Activated naive CD4-positive, alpha-beta T cell treated with anti-CD3 and anti-CD28 coated beads, Interleukin-2, amount 10 ng/mL, durations not matched to agents 7 days and 5 days (primary cell): Measurements from ENCODE around the gene IGF2BP2.
"Not testable (repeated sequence)": the region's sequence is repeated elsewhere in the genome, so short reads cannot be mapped to it uniquely, and the experiment has no call there.

Experiments
- CTCF ChIA-PET: fragments of 350-600 bp; sonication (Branson Sonifier 250); formaldehyde crosslinking; loops from one replicate; lab custom pipeline; 2021; ENCODE audit warnings: antibody characterized with exemption; lab: Charles Lee
- DNase-seq: peaks from one replicate; pipeline ENCODE4 v3.0.0-alpha.2; 2020
- H3K27ac Mint-ChIP-seq: one replicate; pipeline ENCODE4 v1.8.0; 2021; ENCODE audit warnings: mild to moderate bottlenecking, moderate library complexity, mixed read lengths
- H3K27me3 Mint-ChIP-seq: one replicate; pipeline ENCODE4 v1.8.0; 2021; ENCODE audit warnings: mild to moderate bottlenecking, mixed read lengths
- H3K36me3 Mint-ChIP-seq: one replicate; pipeline ENCODE4 v1.8.0; 2021; ENCODE audit warnings: mixed read lengths
- H3K4me1 Mint-ChIP-seq: one replicate; pipeline ENCODE4 v1.8.0; 2021; ENCODE audit warnings: mixed read lengths
- H3K4me3 Mint-ChIP-seq: one replicate; pipeline ENCODE4 v1.8.0; 2021; ENCODE audit warnings: mild to moderate bottlenecking, moderate library complexity, mixed read lengths
- H3K9me3 Mint-ChIP-seq: one replicate; pipeline ENCODE4 v1.8.0; 2021; ENCODE audit warnings: mixed read lengths

Gene IGF2BP2

DNA sequence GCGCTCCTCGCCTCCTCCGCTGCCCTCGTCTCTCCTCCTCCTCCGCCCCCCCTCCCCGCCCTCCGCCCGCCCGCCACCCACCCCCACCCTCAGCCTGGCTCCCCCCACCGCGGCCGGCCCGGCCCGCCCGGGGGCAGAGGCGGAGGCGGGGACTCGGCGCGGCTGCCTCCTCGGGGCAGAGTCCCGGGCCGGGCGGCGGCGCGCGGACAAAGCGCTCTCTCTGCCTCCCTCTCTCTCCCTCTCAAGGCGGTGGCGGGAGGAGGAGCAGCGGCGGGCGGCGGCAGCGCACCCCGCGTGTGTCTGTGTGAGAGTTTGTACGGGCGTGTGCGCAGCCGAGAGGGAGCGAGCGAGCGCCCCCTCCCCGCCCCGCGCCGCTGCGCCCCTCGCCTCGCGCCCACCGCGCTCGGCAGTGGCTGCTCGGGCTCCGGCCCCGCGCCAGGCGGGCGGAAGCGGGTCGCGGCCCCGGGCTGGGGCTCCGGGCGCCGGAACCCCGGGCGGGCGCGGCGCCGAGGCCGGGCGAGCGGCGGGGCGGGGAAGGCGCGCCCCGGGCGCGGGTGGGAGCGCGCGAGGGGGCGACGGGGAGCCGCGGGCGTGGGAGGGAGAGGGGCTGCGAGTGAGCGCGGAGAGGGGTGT, at the start of gene IGF2BP2:
Gene IGF2BP2, minus strand, starts transcription at position 37 of the 633 bp plus-strand sequence. CDS start 82 bp downstream, outside the sequence.
- H3K4me1 Mint-ChIP-seq, result peaks cover 24% of the 10 kb centered on the region
- H3K9me3 Mint-ChIP-seq, result no peaks in the 10 kb centered on the region
- H3K36me3 Mint-ChIP-seq, result no peaks in the 10 kb centered on the region
- H3K27ac Mint-ChIP-seq, result peak within 1 kb of the TSS; percentile 73
- DNase-seq, result peak; percentile 72
- H3K27me3 Mint-ChIP-seq, result peaks cover 90% of the 10 kb centered on the region
- CTCF ChIA-PET, result interaction anchor here (0.9 kb wide), 1 partner anchor 150 kb away, joined by 3 read pairs; no protein-coding TSS in a partner anchor
- H3K4me3 Mint-ChIP-seq, result peak within 1 kb of the TSS; percentile 83

- Mint-ChIP-seq H3K27me3 (peaks cover 7% of the 10 kb centered on the region), H3K4me1 (no peaks in the 10 kb centered on the region), H3K27ac (no peak overlapping the region), H3K36me3 (no peaks in the 10 kb centered on the region), H3K9me3 (no peaks in the 10 kb centered on the region), H3K4me3 (no peak overlapping the region)
- no peak for DNase-seq
- CTCF ChIA-PET, result interaction anchor here (0.8 to 1.0 kb wide), 2 partner anchors 69 to 106 kb away, joined by 3 read pairs; no protein-coding TSS in a partner anchor
Observed at GRCh38 chr3:185874119-185874518, 49.3 kb upstream of the IGF2BP2 start.

- Mint-ChIP-seq H3K27me3 (peaks cover 19% of the 10 kb centered on the region), H3K9me3 (no peaks in the 10 kb centered on the region), H3K27ac (no peak overlapping the region), H3K36me3 (no peaks in the 10 kb centered on the region), H3K4me3 (no peak overlapping the region), H3K4me1 (no peaks in the 10 kb centered on the region)
- CTCF ChIA-PET, result no interaction called here
- DNase-seq, result no peak
Observed at GRCh38 chr3:185867650-185868049, 42.8 kb upstream of the IGF2BP2 start.

DNA sequence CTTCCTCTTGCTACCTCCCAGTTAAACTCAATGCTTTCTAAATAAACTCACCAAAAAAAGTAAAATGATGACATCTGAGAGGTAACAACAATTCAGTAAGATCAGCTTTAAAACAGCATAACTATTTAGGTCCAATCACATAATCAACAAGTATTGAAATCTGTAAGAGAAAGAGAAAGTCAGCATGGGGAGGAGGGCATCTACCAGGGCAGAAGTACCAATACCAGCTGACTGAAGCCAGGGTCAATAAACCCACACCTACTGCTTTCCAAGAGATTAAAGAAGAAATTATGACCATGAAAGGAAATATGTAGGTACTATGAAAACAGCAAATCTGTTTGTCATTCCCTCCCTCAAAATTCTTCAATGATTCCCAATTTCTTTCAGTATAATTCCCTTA, 42.2 kb upstream of the IGF2BP2 start:
- DNase-seq, result no peak
- no peaks in the 10 kb centered on the region for H3K4me1 Mint-ChIP-seq
- no peaks in the 10 kb centered on the region for H3K36me3 Mint-ChIP-seq
- no peak overlapping the region for H3K27ac Mint-ChIP-seq
- H3K9me3 Mint-ChIP-seq, result no peaks in the 10 kb centered on the region
- peaks cover 19% of the 10 kb centered on the region for H3K27me3 Mint-ChIP-seq
- CTCF ChIA-PET, result no interaction called here
- H3K4me3 Mint-ChIP-seq, result no peak overlapping the region

DNA sequence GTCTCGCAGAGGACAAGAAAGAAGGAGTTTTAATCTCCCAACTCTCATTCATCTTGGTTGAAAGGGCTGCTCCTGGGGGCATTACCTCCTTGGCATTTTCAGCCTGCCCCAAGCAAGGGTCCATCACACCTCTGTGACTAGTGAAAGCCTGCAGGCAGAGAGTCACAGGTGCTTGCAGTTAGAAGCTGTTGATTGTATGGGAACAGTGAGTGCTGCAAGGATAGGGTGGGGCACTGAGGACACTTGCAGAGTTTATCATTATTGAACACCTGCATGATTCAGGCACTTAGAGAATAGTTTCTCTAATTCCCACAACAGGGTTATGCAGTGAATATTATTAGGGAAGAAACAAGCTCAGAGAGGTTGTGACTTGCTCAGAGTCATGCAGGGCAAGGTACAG, 41.7 kb upstream of the IGF2BP2 start:
- DNase-seq, result no peak
- Mint-ChIP-seq H3K9me3 (no peaks in the 10 kb centered on the region), H3K4me1 (no peaks in the 10 kb centered on the region), H3K36me3 (no peaks in the 10 kb centered on the region), H3K27ac (no peak overlapping the region), H3K4me3 (no peak overlapping the region), H3K27me3 (peaks cover 19% of the 10 kb centered on the region)
- CTCF ChIA-PET, result no interaction called here

DNA sequence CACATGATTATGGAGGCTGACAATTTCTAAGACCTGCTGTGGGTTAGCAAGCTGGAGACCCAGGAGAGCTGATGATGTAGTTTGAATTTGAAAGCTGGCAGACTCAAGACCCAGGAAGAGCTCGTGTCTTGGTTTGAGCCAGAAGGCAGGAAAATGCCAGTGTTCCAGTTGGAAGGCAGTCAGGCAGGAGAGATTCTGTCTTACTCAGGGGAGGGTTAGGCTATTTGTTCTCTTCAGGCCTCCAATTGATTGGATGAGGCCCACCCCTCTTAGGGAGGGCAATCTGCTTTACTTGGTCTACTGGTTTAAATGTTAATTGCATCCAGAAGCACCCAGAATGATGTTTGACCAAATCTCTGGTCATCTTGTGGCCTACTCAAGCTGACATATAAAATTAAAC, 40.4 kb upstream of the IGF2BP2 start:
- Mint-ChIP-seq H3K36me3 (no peaks in the 10 kb centered on the region), H3K4me1 (no peaks in the 10 kb centered on the region), H3K27ac (no peak overlapping the region), H3K4me3 (no peak overlapping the region), H3K27me3 (peaks cover 19% of the 10 kb centered on the region), H3K9me3 (no peaks in the 10 kb centered on the region)
- DNase-seq, result no peak
- CTCF ChIA-PET, result no interaction called here

DNA sequence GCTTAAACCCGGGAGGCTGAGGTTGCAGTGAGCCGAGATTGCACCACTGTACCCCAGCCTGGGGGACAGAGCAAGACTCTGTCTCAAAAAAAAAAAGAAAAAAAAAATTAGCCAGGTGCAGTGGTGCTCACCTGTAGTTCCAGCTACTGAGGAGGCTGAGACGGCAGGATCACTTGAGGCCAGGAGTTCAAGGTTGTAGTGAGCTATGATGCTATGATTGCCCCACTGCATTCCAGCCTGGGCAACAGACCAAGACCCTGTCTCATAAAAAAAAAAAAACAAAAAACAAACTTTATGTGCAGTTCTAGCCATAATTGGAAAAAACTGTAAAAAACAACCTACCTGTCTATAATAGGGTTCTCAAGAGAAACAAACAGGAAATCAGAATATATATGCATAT, 39.9 kb upstream of the IGF2BP2 start:
- H3K27ac Mint-ChIP-seq, result no peak overlapping the region
- H3K4me3 Mint-ChIP-seq, result no peak overlapping the region
- peaks cover 17% of the 10 kb centered on the region for H3K27me3 Mint-ChIP-seq
- CTCF ChIA-PET, result no interaction called here
- no peaks in the 10 kb centered on the region for H3K36me3 Mint-ChIP-seq
- no peaks in the 10 kb centered on the region for H3K9me3 Mint-ChIP-seq
- no peak for DNase-seq
- H3K4me1 Mint-ChIP-seq, result no peaks in the 10 kb centered on the region

DNA sequence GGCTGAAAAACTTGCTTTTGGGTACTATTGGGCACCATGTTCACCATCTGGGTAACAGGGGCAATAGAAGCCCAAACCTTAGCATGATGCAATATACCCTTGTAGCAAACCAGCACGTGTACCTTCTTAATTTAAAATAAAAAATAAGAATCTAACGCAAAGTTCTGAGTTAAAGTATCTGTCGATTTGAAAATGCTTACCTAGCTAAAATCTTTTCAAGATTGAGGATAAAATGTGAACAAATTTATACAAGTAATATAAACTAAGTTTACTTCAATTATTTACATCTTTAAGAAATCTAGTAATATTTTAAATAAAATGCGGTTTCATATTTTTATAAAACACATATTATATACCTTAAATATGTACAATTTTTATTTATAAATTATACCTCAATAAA, 38.1 kb upstream of the IGF2BP2 start:
- Mint-ChIP-seq H3K36me3 (no peaks in the 10 kb centered on the region), H3K27me3 (peaks cover 15% of the 10 kb centered on the region), H3K4me3 (no peak overlapping the region), H3K4me1 (no peaks in the 10 kb centered on the region), H3K9me3 (no peaks in the 10 kb centered on the region), H3K27ac (no peak overlapping the region)
- DNase-seq, result no peak
- CTCF ChIA-PET, result no interaction called here

- CTCF ChIA-PET, result no interaction called here
- Mint-ChIP-seq H3K36me3 (no peaks in the 10 kb centered on the region), H3K27me3 (peaks cover 4% of the 10 kb centered on the region), H3K9me3 (no peaks in the 10 kb centered on the region), H3K4me1 (no peaks in the 10 kb centered on the region), H3K27ac (no peak overlapping the region), H3K4me3 (no peak overlapping the region)
- DNase-seq, result no peak
Observed at GRCh38 chr3:185859294-185859972, 34.6 kb upstream of the IGF2BP2 start.

GRCh38 chr3:185858502-185859225, 33.8 kb upstream of the IGF2BP2 start:
- Mint-ChIP-seq H3K27ac (no peak overlapping the region), H3K9me3 (no peaks in the 10 kb centered on the region), H3K4me3 (no peak overlapping the region), H3K36me3 (no peaks in the 10 kb centered on the region), H3K27me3 (peaks cover 4% of the 10 kb centered on the region), H3K4me1 (no peaks in the 10 kb centered on the region)
- CTCF ChIA-PET, result no interaction called here
- no peak for DNase-seq

DNA sequence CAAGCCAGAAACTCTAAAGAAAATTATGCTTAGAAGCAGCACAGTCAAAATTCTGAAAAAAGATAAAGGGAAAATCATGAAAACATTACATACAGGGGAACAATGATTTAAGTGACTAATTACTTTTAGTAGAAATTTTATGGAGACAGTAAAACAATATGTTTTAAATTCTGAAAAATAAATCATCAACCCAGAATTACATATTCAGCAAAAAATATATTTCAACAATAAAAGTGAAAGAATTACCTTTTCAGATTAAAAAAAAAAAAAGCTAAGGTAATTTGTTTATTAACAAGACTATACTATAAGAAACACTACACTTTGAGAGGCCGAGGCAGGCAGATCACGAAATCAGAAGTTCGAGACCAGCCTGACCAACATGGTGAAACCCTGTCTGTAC, 32.4 kb upstream of the IGF2BP2 start:
- Mint-ChIP-seq H3K9me3 (no peaks in the 10 kb centered on the region), H3K4me1 (no peaks in the 10 kb centered on the region), H3K36me3 (no peaks in the 10 kb centered on the region), H3K4me3 (no peak overlapping the region), H3K27ac (no peak overlapping the region), H3K27me3 (peaks cover 4% of the 10 kb centered on the region)
- CTCF ChIA-PET, result no interaction called here
- DNase-seq, result no peak

GRCh38 chr3:185856652-185857051, 31.8 kb upstream of the IGF2BP2 start:
- no peak for DNase-seq
- Mint-ChIP-seq H3K27ac (no peak overlapping the region), H3K4me3 (no peak overlapping the region), H3K9me3 (no peaks in the 10 kb centered on the region), H3K36me3 (no peaks in the 10 kb centered on the region), H3K4me1 (no peaks in the 10 kb centered on the region), H3K27me3 (peaks cover 4% of the 10 kb centered on the region)
- CTCF ChIA-PET, result no interaction called here

- H3K4me3 Mint-ChIP-seq, H3K36me3 Mint-ChIP-seq, H3K27me3 Mint-ChIP-seq, CTCF ChIA-PET, H3K9me3 Mint-ChIP-seq, DNase-seq, H3K27ac Mint-ChIP-seq, H3K4me1 Mint-ChIP-seq: not testable (repeated sequence)
Observed at GRCh38 chr3:185853771-185854170, 28.9 kb upstream of the IGF2BP2 start.

GRCh38 chr3:185852635-185853034, 27.8 kb upstream of the IGF2BP2 start:
- H3K4me3 Mint-ChIP-seq, result no peak overlapping the region
- H3K27ac Mint-ChIP-seq, result no peak overlapping the region
- H3K9me3 Mint-ChIP-seq, result no peaks in the 10 kb centered on the region
- H3K36me3 Mint-ChIP-seq, result no peaks in the 10 kb centered on the region
- H3K4me1 Mint-ChIP-seq, result no peaks in the 10 kb centered on the region
- DNase-seq, result no peak
- CTCF ChIA-PET, result no interaction called here
- H3K27me3 Mint-ChIP-seq, result peaks cover 7% of the 10 kb centered on the region

- H3K36me3 Mint-ChIP-seq, result no peaks in the 10 kb centered on the region
- no peak for DNase-seq
- CTCF ChIA-PET, result no interaction called here
- H3K27ac Mint-ChIP-seq, result no peak overlapping the region
- H3K4me1 Mint-ChIP-seq, result no peaks in the 10 kb centered on the region
- no peaks in the 10 kb centered on the region for H3K9me3 Mint-ChIP-seq
- H3K27me3 Mint-ChIP-seq, result peaks cover 7% of the 10 kb centered on the region
- no peak overlapping the region for H3K4me3 Mint-ChIP-seq
Observed at GRCh38 chr3:185851959-185852358, 27.1 kb upstream of the IGF2BP2 start.
